HCT116 (cell line): Measurements from ENCODE around the gene HIRA. TPM values are rescaled to one million over a fixed set of nuclear protein-coding genes. Genes with fewer than 3 reads are reported as not detected.

Source experiments
- ATAC-seq: fragments of 200-7000 bp; cut with Tn5 transposase; 2 replicates; pipeline ENCODE4 v1.9.1; 2020; ENCODE audit warnings: mild to moderate bottlenecking, moderate library complexity
- BruUV-seq: library from RNA; stranded (reverse); fragments of 400-500 nt; replicated peaks from 2 replicates; lab custom pipeline; 2021; lab: Mats Ljungman, UMichigan
- CTCF ChIA-PET: fragments of 300-600 bp; sonication (Branson Sonifier 250); formaldehyde crosslinking; loops from one replicate; lab custom pipeline; 2021; ENCODE audit warnings: antibody characterized with exemption; lab: Charles Lee
- POLR2A ChIA-PET: fragments of 300-600, 350-600 bp; sonication (Branson Sonifier 250); formaldehyde crosslinking; loops from one replicate; lab custom pipeline; 2021; ENCODE audit warnings: antibody characterized with exemption; lab: Charles Lee
- RAD21 ChIA-PET, 2 experiments: fragments of 300-600 bp; sonication (Branson Sonifier 250); formaldehyde crosslinking; loops; one replicate each; lab custom pipeline; 2023; ENCODE audit warnings: low total read pairs in 2 of 2; ENCODE audit not compliant: uncharacterized antibody in 2 of 2, unreplicated experiment in 2 of 2, low non-redundant PET in 1 of 2; lab: Charles Lee
- DNase-seq: peaks from one replicate; pipeline ENCODE4 v3.0.0-alpha.2; 2010; ENCODE audit warnings: low read depth, low spot score
- H2AFZ ChIP-seq: fragments of 200-600 bp; shearing (Covaris generic), sonication (generic); 2 replicates; pipeline ENCODE4 v1.6.1; 2017; ENCODE audit warnings: low read depth, mixed run types, mixed read lengths, antibody characterized with exemption, low read length; ENCODE audit not compliant: poor library complexity, severe bottlenecking
- H3K27ac ChIP-seq: 2 replicates; pipeline ENCODE4 v1.5.1; 2012; ENCODE audit warnings: low read depth, low read length
- H3K27me3 ChIP-seq: fragments of 200-600 bp; sonication (generic); 2 replicates; pipeline ENCODE4 v1.6.1; 2016; ENCODE audit warnings: mixed run types, low read length, mixed read lengths; ENCODE audit not compliant: insufficient read depth
- H3K36me3 ChIP-seq, 2 experiments: fragments of 200-500 bp in 1 of 2; fragments of 200-600 bp in 1 of 2; sonication (Bioruptor generic) in 1 of 2; sonication (generic) in 1 of 2; 2 replicates each; pipeline versions ENCODE4 v1.5.1 to v1.6.1; 2014 to 2016; ENCODE audit warnings: low read length in 2 of 2, inconsistent platforms in 1 of 2, mixed read lengths in 1 of 2, mixed run types in 1 of 2; ENCODE audit not compliant: insufficient read depth in 2 of 2, control insufficient read depth in 1 of 2
- H3K4me1 ChIP-seq, 2 experiments: fragments of 200-600 bp in 1 of 2; sonication (generic) in 1 of 2; 2 replicates each; pipeline versions ENCODE4 v1.5.1 to v1.6.1; 2012 to 2017; ENCODE audit warnings: low read length in 2 of 2, inconsistent platforms in 1 of 2, mild to moderate bottlenecking in 1 of 2, mixed read lengths in 1 of 2, mixed run types in 1 of 2, moderate library complexity in 1 of 2; ENCODE audit not compliant: insufficient read depth in 2 of 2, control insufficient read depth in 1 of 2
- H3K4me2 ChIP-seq: fragments of 200-600 bp; sonication (generic); 2 replicates; pipeline ENCODE4 v1.6.1; 2017; ENCODE audit warnings: mixed run types, low read length, mixed read lengths
- H3K4me3 ChIP-seq, 2 experiments: fragments of 200-600 bp in 1 of 2; sonication (generic) in 1 of 2; replicated peaks in 1 of 2; 2 replicates each; pipeline ENCODE4 v1.5.1; 2011 to 2016; ENCODE audit warnings: low read length in 2 of 2, control low read depth in 1 of 2, low read depth in 1 of 2, mild to moderate bottlenecking in 1 of 2, mixed read lengths in 1 of 2, mixed run types in 1 of 2
- H3K79me2 ChIP-seq: fragments of 200-600 bp; sonication (generic); 2 replicates; pipeline ENCODE4 v1.6.1; 2017; ENCODE audit warnings: mild to moderate bottlenecking, mixed run types, low read length, moderate library complexity, mixed read lengths; ENCODE audit not compliant: insufficient read depth
- H3K9ac ChIP-seq: fragments of 200-600 bp; sonication (generic); 2 replicates; pipeline ENCODE4 v1.6.1; 2016; ENCODE audit warnings: low read length, mixed read lengths
- H3K9me2 ChIP-seq: fragments of 200-600 bp; sonication (generic), shearing (Covaris generic); 2 replicates; pipeline ENCODE4 v1.6.1; 2017; ENCODE audit warnings: mixed run types, mild to moderate bottlenecking, moderate library complexity; ENCODE audit not compliant: insufficient read depth
- H3K9me3 ChIP-seq, 2 experiments: fragments of 200-500 bp in 1 of 2; fragments of 200-600 bp in 1 of 2; sonication (Bioruptor generic) in 1 of 2; sonication (generic) in 1 of 2; 2 replicates each; pipeline ENCODE4 v1.6.1; 2014 to 2017; ENCODE audit warnings: low read length in 2 of 2, mixed read lengths in 2 of 2, inconsistent platforms in 1 of 2, low read depth in 1 of 2, mild to moderate bottlenecking in 1 of 2, mixed run types in 1 of 2, moderate library complexity in 1 of 2; ENCODE audit not compliant: control insufficient read depth in 1 of 2, insufficient read depth in 1 of 2
- H4K20me1 ChIP-seq: fragments of 200-600 bp; sonication (generic), shearing (Covaris generic); 2 replicates; pipeline ENCODE4 v1.6.1; 2017; ENCODE audit warnings: mixed run types, mild to moderate bottlenecking, moderate library complexity; ENCODE audit not compliant: insufficient read depth
- ATF3 ChIP-seq: IDR thresholded peaks from 2 replicates; pipeline ENCODE4 v1.6.1; 2012
- CBX3 ChIP-seq: IDR thresholded peaks from 2 replicates; pipeline ENCODE4 v1.6.1; 2012; ENCODE audit warnings: low read depth
- CTCF ChIP-seq, 3 experiments: fragments of 200-600 bp in 1 of 3; sonication (generic) in 1 of 3; IDR thresholded peaks in 2 of 3; conservative IDR thresholded peaks in 1 of 3; 2 replicates each; pipeline ENCODE4 v1.5.1; 2012 to 2017; ENCODE audit warnings: low read depth in 2 of 3, low read length in 2 of 3, antibody characterized with exemption in 1 of 3, borderline replicate concordance in 1 of 3, control low read depth in 1 of 3, mild to moderate bottlenecking in 1 of 3, mixed read lengths in 1 of 3, mixed run types in 1 of 3, moderate library complexity in 1 of 3; ENCODE audit not compliant: insufficient read depth in 1 of 3
- EGR1 ChIP-seq: IDR thresholded peaks from 2 replicates; pipeline ENCODE4 v1.6.1; 2012; ENCODE audit warnings: low read depth
- ELF1 ChIP-seq: IDR thresholded peaks from 2 replicates; pipeline ENCODE4 v1.6.1; 2012; ENCODE audit warnings: low read depth, borderline replicate concordance
- EZH2 ChIP-seq: fragments of 200-600 bp; sonication (generic); IDR thresholded peaks from 2 replicates; pipeline ENCODE4 v1.6.1; 2017; ENCODE audit warnings: antibody characterized with exemption, mixed run types
- FOSL1 ChIP-seq: IDR thresholded peaks from 2 replicates; pipeline ENCODE4 v1.6.1; 2012; ENCODE audit warnings: low read depth
- MAX ChIP-seq: IDR thresholded peaks from 2 replicates; pipeline ENCODE4 v1.6.1; 2012
- POLR2AphosphoS5 ChIP-seq: IDR thresholded peaks from 2 replicates; pipeline ENCODE4 v1.6.1; 2011; ENCODE audit warnings: mild to moderate bottlenecking, low read depth, low read length, moderate library complexity
- SIN3A ChIP-seq: IDR thresholded peaks from 2 replicates; pipeline ENCODE4 v1.6.1; 2012; ENCODE audit warnings: low read depth
- SP1 ChIP-seq: IDR thresholded peaks from 2 replicates; pipeline ENCODE4 v1.6.1; 2012; ENCODE audit warnings: low read depth
- SRF ChIP-seq: IDR thresholded peaks from 2 replicates; pipeline ENCODE4 v1.6.1; 2012; ENCODE audit warnings: low read depth
- ZBTB33 ChIP-seq: IDR thresholded peaks from 2 replicates; pipeline ENCODE4 v1.6.1; 2011; ENCODE audit warnings: mild to moderate bottlenecking, low read length, moderate library complexity; ENCODE audit not compliant: insufficient replicate concordance; ENCODE audit errors: extremely low read depth
- intact Hi-C: fragments of 100-400 bp; cut with micrococcal nuclease; formaldehyde crosslinking; loops from 2 replicates; pipeline ENCODE4 v1.10.0; 2022
- total RNA-seq: library from RNA; stranded (reverse); gene quantifications from one replicate; pipeline ENCODE4 v1.2.1, GENCODE V29; 2021; ENCODE audit not compliant: unreplicated experiment

The HIRA gene
- total RNA-seq, 1 experiment from 2014 or later = 30.6 TPM

GRCh38 chr22:19434829-19435580 is 3.5 kb upstream of the HIRA start:
- Histone ChIP-seq H2AFZ (no peak overlapping the region), H3K9me2 (no peaks in the 10 kb centered on the region), H3K79me2 (peaks cover 35% of the 10 kb centered on the region), H3K36me3 (peaks cover 4 to 12% of the 10 kb centered on the region in 2 experiments; a peak in 2 of 4 replicates), H3K27me3 (no peaks in the 10 kb centered on the region), H3K9ac (no peak overlapping the region), H3K4me2 (no peak overlapping the region), H3K27ac (no peak overlapping the region), H3K4me3 (no peak overlapping the region), H4K20me1 (no peaks in the 10 kb centered on the region), H3K4me1 (peaks cover 11 to 13% of the 10 kb centered on the region in 2 experiments), H3K9me3 (no peaks in the 10 kb centered on the region)
- intact Hi-C loops = no loop called here
- no TSS peak for BruUV-seq
- no peak for DNase-seq
- ChIA-PET POLR2A (interaction anchor here (1.5 kb wide), 1 partner anchor 9 kb away, joined by 5 read pairs; no protein-coding TSS in a partner anchor), CTCF (no interaction called here), RAD21 (no interaction called here)
- TF ChIP-seq FOSL1 = no peak
- TF ChIP-seq POLR2AphosphoS5 = no peak
- no peak for TF ChIP-seq MAX
- TF ChIP-seq SIN3A = no peak
- TF ChIP-seq ZBTB33 = no peak
- no peak for TF ChIP-seq CTCF (IDR thresholded peaks at IDR 0.05 in 2 of 3, conservative IDR thresholded peaks at IDR 0.05 in 1 of 3; ENCODE audit: borderline replicate concordance in 1 of 3, insufficient read depth in 1 of 3, low read depth in 2 of 3, low read length in 2 of 3)
- no peak for TF ChIP-seq CBX3
- no peak for TF ChIP-seq SP1
- no peak for TF ChIP-seq SRF
- no peak for TF ChIP-seq EZH2
- TF ChIP-seq ELF1 = no peak
- TF ChIP-seq ATF3 = no peak
- no peak for TF ChIP-seq EGR1
- no peak for ATAC-seq
